Measurements from ENCODE around the gene PEPD.

Gene PEPD

DNA sequence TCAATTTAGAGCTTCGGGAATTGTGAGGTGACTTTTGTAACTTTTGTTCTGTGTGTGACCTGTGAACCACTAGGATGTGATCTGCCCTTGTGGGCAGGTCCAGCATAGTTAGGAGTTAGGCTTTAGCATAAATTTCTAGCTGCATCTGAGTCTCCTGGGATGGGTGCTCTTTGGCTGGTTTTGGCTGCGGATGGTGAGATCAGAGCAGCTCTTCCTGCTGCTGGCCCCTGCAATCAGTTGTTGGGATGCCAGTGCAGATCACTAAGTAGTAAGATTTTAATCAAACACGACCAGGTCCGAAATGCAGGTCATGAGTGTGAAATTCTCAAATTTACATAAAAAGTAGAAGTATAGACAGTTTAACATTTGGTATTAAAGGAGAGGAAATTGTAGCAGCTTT is 139.6 kb downstream of the PEPD start:
- no peak overlapping the region for H3K27ac ChIP-seq (replicated peaks)
- no peaks in the 10 kb centered on the region for H3K27me3 ChIP-seq (ENCODE audit: insufficient read depth, poor library complexity, severe bottlenecking)
- TF ChIP-seq, protein P1, sequence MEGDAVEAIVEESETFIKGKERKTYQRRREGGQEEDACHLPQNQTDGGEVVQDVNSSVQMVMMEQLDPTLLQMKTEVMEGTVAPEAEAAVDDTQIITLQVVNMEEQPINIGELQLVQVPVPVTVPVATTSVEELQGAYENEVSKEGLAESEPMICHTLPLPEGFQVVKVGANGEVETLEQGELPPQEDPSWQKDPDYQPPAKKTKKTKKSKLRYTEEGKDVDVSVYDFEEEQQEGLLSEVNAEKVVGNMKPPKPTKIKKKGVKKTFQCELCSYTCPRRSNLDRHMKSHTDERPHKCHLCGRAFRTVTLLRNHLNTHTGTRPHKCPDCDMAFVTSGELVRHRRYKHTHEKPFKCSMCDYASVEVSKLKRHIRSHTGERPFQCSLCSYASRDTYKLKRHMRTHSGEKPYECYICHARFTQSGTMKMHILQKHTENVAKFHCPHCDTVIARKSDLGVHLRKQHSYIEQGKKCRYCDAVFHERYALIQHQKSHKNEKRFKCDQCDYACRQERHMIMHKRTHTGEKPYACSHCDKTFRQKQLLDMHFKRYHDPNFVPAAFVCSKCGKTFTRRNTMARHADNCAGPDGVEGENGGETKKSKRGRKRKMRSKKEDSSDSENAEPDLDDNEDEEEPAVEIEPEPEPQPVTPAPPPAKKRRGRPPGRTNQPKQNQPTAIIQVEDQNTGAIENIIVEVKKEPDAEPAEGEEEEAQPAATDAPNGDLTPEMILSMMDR (IDR thresholded peaks at IDR 0.05; ENCODE audit: insufficient read depth, low read length) = no peak
- TF ChIP-seq POLR2AphosphoS5 (IDR thresholded peaks at IDR 0.05; ENCODE audit: low read depth) = no peak
- no peak for TF ChIP-seq GABPA (IDR thresholded peaks at IDR 0.05; ENCODE audit: low read depth)
- no peak for TF ChIP-seq SPI1 (IDR thresholded peaks at IDR 0.05; ENCODE audit: borderline replicate concordance, low read depth)
- TF ChIP-seq, protein P2, sequence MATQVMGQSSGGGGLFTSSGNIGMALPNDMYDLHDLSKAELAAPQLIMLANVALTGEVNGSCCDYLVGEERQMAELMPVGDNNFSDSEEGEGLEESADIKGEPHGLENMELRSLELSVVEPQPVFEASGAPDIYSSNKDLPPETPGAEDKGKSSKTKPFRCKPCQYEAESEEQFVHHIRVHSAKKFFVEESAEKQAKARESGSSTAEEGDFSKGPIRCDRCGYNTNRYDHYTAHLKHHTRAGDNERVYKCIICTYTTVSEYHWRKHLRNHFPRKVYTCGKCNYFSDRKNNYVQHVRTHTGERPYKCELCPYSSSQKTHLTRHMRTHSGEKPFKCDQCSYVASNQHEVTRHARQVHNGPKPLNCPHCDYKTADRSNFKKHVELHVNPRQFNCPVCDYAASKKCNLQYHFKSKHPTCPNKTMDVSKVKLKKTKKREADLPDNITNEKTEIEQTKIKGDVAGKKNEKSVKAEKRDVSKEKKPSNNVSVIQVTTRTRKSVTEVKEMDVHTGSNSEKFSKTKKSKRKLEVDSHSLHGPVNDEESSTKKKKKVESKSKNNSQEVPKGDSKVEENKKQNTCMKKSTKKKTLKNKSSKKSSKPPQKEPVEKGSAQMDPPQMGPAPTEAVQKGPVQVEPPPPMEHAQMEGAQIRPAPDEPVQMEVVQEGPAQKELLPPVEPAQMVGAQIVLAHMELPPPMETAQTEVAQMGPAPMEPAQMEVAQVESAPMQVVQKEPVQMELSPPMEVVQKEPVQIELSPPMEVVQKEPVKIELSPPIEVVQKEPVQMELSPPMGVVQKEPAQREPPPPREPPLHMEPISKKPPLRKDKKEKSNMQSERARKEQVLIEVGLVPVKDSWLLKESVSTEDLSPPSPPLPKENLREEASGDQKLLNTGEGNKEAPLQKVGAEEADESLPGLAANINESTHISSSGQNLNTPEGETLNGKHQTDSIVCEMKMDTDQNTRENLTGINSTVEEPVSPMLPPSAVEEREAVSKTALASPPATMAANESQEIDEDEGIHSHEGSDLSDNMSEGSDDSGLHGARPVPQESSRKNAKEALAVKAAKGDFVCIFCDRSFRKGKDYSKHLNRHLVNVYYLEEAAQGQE (IDR thresholded peaks at IDR 0.05; ENCODE audit: insufficient replicate concordance, low read depth) = no peak
- DNase-seq (ENCODE audit: low read depth in 1 of 2, low spot score in 1 of 2) = no peak
- no peak overlapping the region for H3K4me3 ChIP-seq (replicated peaks; ENCODE audit: insufficient read depth, low read length)

GRCh38 chr19:33381101-33381500 is 140.5 kb downstream of the PEPD start:
- no peak for DNase-seq (ENCODE audit: low read depth in 1 of 2, low spot score in 1 of 2)
- TF ChIP-seq, protein P2 (IDR thresholded peaks at IDR 0.05; ENCODE audit: insufficient replicate concordance, low read depth) = no peak
- TF ChIP-seq GABPA (IDR thresholded peaks at IDR 0.05; ENCODE audit: low read depth) (no peak), POLR2AphosphoS5 (IDR thresholded peaks at IDR 0.05; ENCODE audit: low read depth) (no peak), SPI1 (IDR thresholded peaks at IDR 0.05; ENCODE audit: borderline replicate concordance, low read depth) (no peak)
- TF ChIP-seq, protein P1 (IDR thresholded peaks at IDR 0.05; ENCODE audit: insufficient read depth, low read length) = no peak
- H3K4me3 ChIP-seq (replicated peaks; ENCODE audit: insufficient read depth, low read length) = no peak overlapping the region
- no peak overlapping the region for H3K27ac ChIP-seq (replicated peaks)
- no peaks in the 10 kb centered on the region for H3K27me3 ChIP-seq (ENCODE audit: insufficient read depth, poor library complexity, severe bottlenecking)

DNA sequence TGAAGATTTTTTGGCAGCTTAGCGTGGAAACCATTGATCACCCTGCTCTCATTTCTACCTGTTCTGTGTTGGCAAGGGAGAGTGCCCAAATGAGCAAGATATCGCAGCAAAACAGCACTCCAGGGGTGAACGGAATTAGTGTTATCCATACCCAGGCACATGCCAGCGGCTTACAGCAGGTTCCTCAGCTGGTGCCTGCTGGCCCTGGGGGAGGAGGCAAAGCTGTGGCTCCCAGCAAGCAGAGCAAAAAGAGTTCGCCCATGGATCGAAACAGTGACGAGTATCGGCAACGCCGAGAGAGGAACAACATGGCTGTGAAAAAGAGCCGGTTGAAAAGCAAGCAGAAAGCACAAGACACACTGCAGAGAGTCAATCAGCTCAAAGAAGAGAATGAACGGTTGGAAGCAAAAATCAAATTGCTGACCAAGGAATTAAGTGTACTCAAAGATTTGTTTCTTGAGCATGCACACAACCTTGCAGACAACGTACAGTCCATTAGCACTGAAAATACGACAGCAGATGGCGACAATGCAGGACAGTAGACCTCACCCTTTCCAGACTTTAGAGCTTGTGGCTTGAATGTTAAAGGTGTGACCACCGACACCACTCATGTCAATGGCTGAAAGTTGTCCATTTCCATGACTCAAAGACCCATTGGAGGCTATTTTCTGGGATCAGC is 142.3 kb downstream of the PEPD start:
- TF ChIP-seq, protein P2 (IDR thresholded peaks at IDR 0.05; ENCODE audit: insufficient replicate concordance, low read depth) = no peak
- TF ChIP-seq SPI1 (IDR thresholded peaks at IDR 0.05; ENCODE audit: borderline replicate concordance, low read depth) = no peak
- TF ChIP-seq POLR2AphosphoS5 (IDR thresholded peaks at IDR 0.05; ENCODE audit: low read depth) = no peak
- TF ChIP-seq, protein P1 (IDR thresholded peaks at IDR 0.05; ENCODE audit: insufficient read depth, low read length) = no peak
- DNase-seq (ENCODE audit: low read depth in 1 of 2, low spot score in 1 of 2) = no peak
- H3K27ac ChIP-seq (replicated peaks) = no peak overlapping the region
- H3K27me3 ChIP-seq (ENCODE audit: insufficient read depth, poor library complexity, severe bottlenecking) = no peaks in the 10 kb centered on the region
- no peak overlapping the region for H3K4me3 ChIP-seq (replicated peaks; ENCODE audit: insufficient read depth, low read length)

All from HL-60 (cell line).